Lower leg skin (tissue), 4 donors: ENCODE measurements around the gene MYB. TPM values are rescaled to one million over a fixed set of nuclear protein-coding genes. Genes with fewer than 3 reads are reported as not detected.

Experiments used
- DNase-seq, 2 donors: peaks; one replicate each; pipeline ENCODE4 v3.0.0-alpha.2; 2019; ENCODE audit warnings: low spot score in 2 of 2
- H3K4me3 ChIP-seq: fragments of 200-600 bp; sonication (generic); 2 replicates; pipeline ENCODE4 v1.5.1; 2017; ENCODE audit warnings: mild to moderate bottlenecking, low read depth; ENCODE audit not compliant: poor library complexity, severe bottlenecking
- POLR2A ChIP-seq, 2 donors: fragments of 450-650 bp; IDR thresholded peaks; one replicate each; pipeline ENCODE4 v1.6.1; 2016 to 2017; ENCODE audit warnings: antibody characterized with exemption in 2 of 2, mild to moderate bottlenecking in 1 of 2, moderate library complexity in 1 of 2
- WGBS, 2 donors: methylation state at CpG; one replicate each; pipeline ENCODE4 v1.1.5; 2018; 5-methylcytosine and 5-hydroxymethylcytosine counted together
- intact Hi-C: fragments of 100-400 bp; cut with DNase I; formaldehyde crosslinking; loops from one replicate; pipeline ENCODE4 v1.15.0; 2023; ENCODE audit warnings: low total_unique reads
- total RNA-seq, 4 donors: library from RNA; depleted of rRNA; stranded (reverse); fragments of >200 nt; gene quantifications; one replicate each; pipeline ENCODE4 v1.1.0, GENCODE V29; 2016
- TF ChIP-seq, protein P1 (sequence below), 3 donors: fragments of 450-650 bp; IDR thresholded peaks; one replicate each; pipeline ENCODE4 v1.5.1; 2016; ENCODE audit warnings: antibody characterized with exemption in 3 of 3, mild to moderate bottlenecking in 3 of 3, moderate library complexity in 2 of 3

The MYB gene
- total RNA-seq, 4 donors from 2014 or later = 7.4 to 8.6 (median 7.5) TPM

DNA sequence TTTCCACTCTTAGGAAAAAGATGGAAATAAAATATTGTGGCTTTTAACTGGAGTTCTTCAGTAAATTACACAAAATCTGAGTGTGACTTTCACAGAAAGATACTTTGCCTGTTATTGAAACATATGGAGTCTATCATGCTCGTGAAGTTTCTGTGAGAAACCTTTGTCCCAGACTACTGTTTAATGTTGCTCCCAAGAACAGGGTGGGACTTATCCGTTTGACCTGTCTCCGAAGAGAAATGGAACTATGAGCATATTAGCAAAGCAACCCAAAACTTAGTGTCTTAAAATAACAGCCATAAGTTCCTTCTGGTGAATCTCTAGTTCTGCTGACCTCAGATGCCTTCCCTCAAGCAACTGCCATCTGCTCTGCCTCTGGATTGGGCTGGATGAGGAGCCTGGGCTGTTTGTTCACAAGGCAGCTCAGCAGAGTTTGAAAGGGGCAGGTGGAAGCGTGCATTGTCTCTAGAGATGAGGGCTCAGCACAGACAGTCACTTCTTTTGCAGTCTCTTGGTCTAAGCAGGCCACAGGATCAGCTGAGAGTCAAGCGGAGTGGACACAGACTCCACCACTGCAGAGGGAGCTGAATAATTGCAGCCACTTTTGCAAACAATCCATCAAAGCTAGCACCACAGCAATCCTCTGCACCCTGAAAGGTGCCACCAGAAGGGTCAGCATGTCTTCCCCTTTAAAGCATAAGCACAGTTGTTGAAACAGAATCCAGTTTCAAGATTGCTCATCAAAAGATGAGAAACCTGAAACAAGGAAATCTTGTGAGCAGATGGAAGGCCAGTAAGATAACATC, 52.8 kb downstream of the MYB start:
- TF ChIP-seq, protein P1, sequence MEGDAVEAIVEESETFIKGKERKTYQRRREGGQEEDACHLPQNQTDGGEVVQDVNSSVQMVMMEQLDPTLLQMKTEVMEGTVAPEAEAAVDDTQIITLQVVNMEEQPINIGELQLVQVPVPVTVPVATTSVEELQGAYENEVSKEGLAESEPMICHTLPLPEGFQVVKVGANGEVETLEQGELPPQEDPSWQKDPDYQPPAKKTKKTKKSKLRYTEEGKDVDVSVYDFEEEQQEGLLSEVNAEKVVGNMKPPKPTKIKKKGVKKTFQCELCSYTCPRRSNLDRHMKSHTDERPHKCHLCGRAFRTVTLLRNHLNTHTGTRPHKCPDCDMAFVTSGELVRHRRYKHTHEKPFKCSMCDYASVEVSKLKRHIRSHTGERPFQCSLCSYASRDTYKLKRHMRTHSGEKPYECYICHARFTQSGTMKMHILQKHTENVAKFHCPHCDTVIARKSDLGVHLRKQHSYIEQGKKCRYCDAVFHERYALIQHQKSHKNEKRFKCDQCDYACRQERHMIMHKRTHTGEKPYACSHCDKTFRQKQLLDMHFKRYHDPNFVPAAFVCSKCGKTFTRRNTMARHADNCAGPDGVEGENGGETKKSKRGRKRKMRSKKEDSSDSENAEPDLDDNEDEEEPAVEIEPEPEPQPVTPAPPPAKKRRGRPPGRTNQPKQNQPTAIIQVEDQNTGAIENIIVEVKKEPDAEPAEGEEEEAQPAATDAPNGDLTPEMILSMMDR (IDR thresholded peaks at IDR 0.05) = no peak
- no peak for TF ChIP-seq POLR2A (IDR thresholded peaks at IDR 0.05)
- no peak overlapping the region for H3K4me3 ChIP-seq
- DNase-seq = no peak
- intact Hi-C loops = no loop called here
- WGBS, 2 donors = 71 to 76% methylated on average over 5 of the region's 5 CpGs

DNA sequence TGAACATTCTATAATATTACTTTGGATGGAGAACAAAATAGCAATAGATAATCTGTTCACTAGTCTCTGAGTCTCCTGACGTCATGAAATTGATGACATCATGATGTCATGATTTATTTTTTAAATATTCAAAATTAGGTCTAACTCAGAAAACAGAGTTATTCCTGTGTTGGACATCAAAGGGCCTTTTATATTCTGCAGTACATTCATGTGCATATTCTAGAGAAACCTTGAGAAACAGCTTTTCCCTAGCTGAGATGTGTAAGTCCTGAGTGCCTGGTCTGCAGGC, 53.3 kb downstream of the MYB start:
- intact Hi-C loops = no loop called here
- TF ChIP-seq, protein P1 (IDR thresholded peaks at IDR 0.05) = no peak
- no peak for TF ChIP-seq POLR2A (IDR thresholded peaks at IDR 0.05)
- 32 to 35% methylated on average over 1 of the region's 1 CpG for WGBS, 2 donors
- H3K4me3 ChIP-seq = no peak overlapping the region
- DNase-seq = no peak

DNA sequence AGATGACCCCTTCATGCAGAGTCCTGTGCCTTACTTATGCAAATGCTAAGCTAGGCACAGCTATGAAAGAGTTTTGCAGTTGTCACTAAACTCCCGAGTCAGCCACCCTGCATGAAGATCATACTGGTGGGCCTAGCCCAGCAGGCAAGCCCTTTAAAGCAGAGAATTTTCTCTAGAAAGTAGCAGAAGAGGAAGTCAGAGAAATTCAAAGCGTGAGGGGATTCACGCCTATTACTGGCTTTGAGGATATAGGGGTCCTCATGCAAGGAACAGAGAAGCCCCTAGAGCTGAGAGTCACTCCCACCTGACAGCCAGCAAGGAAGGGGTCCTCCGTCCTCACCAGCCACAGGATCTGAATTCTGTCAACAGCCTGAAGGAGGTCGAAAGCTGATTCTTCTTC, 54.6 kb downstream of the MYB start:
- no peak for TF ChIP-seq POLR2A (IDR thresholded peaks at IDR 0.05)
- TF ChIP-seq, protein P1 (IDR thresholded peaks at IDR 0.05) = no peak
- DNase-seq = no peak
- WGBS, 2 donors = 87 to 92% methylated on average over 5 of the region's 5 CpGs
- H3K4me3 ChIP-seq = no peak overlapping the region
- intact Hi-C loops = no loop called here

DNA sequence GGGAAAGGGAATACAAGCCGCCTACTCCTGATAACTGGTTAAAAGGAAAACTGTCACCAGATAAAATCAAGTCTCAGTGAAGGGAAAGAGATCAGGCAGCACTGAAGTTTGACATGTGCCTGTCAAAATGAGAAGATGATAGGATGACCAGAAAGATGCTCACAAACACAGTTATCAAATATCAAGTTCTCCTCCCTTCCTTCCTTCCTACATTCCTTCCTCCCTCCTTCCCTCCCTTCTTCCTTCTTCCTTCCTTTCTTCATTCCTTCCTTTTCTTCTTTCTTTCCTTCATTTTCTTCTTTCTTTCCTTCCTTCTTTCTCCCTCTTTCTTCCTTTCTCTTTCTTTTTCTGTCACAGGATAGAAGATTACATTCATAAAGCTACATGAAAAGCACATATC, 55.2 kb downstream of the MYB start:
- intact Hi-C loops = no loop called here
- no peak for DNase-seq
- no peak overlapping the region for H3K4me3 ChIP-seq
- no peak for TF ChIP-seq POLR2A (IDR thresholded peaks at IDR 0.05)
- TF ChIP-seq, protein P1 (IDR thresholded peaks at IDR 0.05) = no peak
- 92 to 94% methylated on average over 1 of the region's 1 CpG for WGBS, 2 donors

DNA sequence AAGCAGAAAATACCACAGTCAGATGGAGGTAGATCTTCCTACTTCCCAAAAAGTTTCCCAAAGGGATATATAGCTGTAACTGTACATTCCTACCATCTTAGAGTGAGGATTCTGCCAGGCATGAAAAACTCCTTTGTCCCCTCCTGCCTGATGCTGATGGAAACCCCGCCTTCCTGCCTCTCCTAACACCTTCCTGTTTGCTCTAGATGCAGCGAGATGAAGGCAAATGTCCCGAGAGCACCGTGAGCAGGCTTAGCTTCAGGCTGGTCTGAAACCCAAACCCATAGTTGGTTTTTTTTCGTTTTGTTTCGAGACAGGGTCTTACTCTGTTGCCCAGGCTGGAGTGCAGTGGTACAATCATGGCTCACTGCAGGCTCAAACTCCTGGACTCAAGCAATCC, 55.6 kb downstream of the MYB start:
- TF ChIP-seq POLR2A (IDR thresholded peaks at IDR 0.05) = no peak
- TF ChIP-seq, protein P1 (IDR thresholded peaks at IDR 0.05) = no peak
- WGBS, 2 donors = 71 to 79% methylated on average over 6 of the region's 6 CpGs
- intact Hi-C loops = no loop called here
- H3K4me3 ChIP-seq = no peak overlapping the region
- no peak for DNase-seq

DNA sequence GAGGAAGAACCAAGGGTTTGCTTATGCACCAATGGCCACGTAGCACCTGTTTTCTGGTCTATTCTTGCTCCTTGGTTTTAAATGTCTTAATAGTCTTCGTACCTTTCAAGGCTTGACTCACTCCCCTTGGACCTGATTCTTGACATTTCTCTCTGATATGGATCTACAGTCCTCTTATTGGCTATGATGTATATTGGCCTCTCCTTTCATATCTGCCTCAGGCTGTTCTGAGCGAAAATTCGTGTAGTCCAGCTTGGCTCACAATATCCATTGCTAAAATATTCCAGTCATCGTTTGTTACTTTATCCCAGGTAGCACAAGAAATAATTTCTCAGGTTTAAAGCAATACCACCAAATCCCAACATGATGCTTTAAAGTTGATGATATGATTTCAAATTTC, 59.6 kb downstream of the MYB start:
- H3K4me3 ChIP-seq = no peak overlapping the region
- WGBS, 2 donors = 57 to 69% methylated on average over 5 of the region's 5 CpGs
- no peak for TF ChIP-seq POLR2A (IDR thresholded peaks at IDR 0.05)
- TF ChIP-seq, protein P1 (IDR thresholded peaks at IDR 0.05) = no peak
- intact Hi-C loops = no loop called here
- no peak for DNase-seq
